Measurements from ENCODE around the gene DIP2A.

DIP2A gene

GRCh38 chr21:46421191-46421750 is 37.4 kb upstream of the DIP2A start:
- H2BK5ac ChIP-seq (ENCODE audit: low read depth, low read length, poor library complexity), result no peak overlapping the region
- H2AK5ac ChIP-seq (ENCODE audit: low read length), result no peak overlapping the region
- WGBS (ENCODE audit: extremely low coverage, insufficient coverage, insufficient read length), result no CpG with 5 or more reads among the region's 23 CpGs
- H4K12ac ChIP-seq (ENCODE audit: low read depth, low read length), result no peak overlapping the region
- no peak for DNase-seq
- H3K9me3 ChIP-seq (ENCODE audit: insufficient read depth, low read depth, low read length), result peaks cover 5% of the 10 kb centered on the region
- H3K14ac ChIP-seq (ENCODE audit: low read length), result no peak overlapping the region
- H4K91ac ChIP-seq (ENCODE audit: low read depth, low read length), result no peak overlapping the region
- H2BK120ac ChIP-seq (ENCODE audit: insufficient read depth, low read length, poor library complexity), result no peak overlapping the region
- no peak overlapping the region for H3K4me2 ChIP-seq (ENCODE audit: low read length)
- no peak overlapping the region for H3K4me3 ChIP-seq (ENCODE audit: low read depth, low read length)
- no peaks in the 10 kb centered on the region for H3K79me2 ChIP-seq (ENCODE audit: control insufficient read depth, insufficient read depth, low read length, poor library complexity)
- no peak overlapping the region for H2AFZ ChIP-seq (ENCODE audit: insufficient read depth, low read length, poor library complexity)
- H3K4ac ChIP-seq (ENCODE audit: low read depth, low read length), result no peak overlapping the region
- no peak overlapping the region for H4K8ac ChIP-seq (ENCODE audit: low read depth, low read length)
- peaks cover 57 to 62% of the 10 kb centered on the region in 2 experiments for H3K36me3 ChIP-seq (ENCODE audit: control insufficient read depth in 1 of 2, insufficient read depth in 2 of 2, low read length in 2 of 2)
- no peaks in the 10 kb centered on the region for H3K79me1 ChIP-seq (ENCODE audit: low read length)
- no peak overlapping the region for H3K27ac ChIP-seq (ENCODE audit: low read depth, low read length)
- H3K4me1 ChIP-seq (ENCODE audit: control insufficient read depth in 1 of 2, insufficient read depth in 2 of 2, low read length in 2 of 2), result no peaks in the 10 kb centered on the region
- H3K18ac ChIP-seq (ENCODE audit: low read length), result no peak overlapping the region
- no peak overlapping the region for H3K9ac ChIP-seq (ENCODE audit: low read length)
- H3K23ac ChIP-seq (ENCODE audit: low read length), result no peak overlapping the region
- H3K27me3 ChIP-seq (ENCODE audit: insufficient read depth, low read length), result no peaks in the 10 kb centered on the region
- no peak overlapping the region for H2BK12ac ChIP-seq (ENCODE audit: low read length)

- no peak overlapping the region for H3K9ac ChIP-seq (ENCODE audit: low read length)
Measured at GRCh38 chr21:46421756-46422555, 36.7 kb upstream of the DIP2A start.

GRCh38 chr21:46422636-46423241 is 36.0 kb upstream of the DIP2A start:
- Histone ChIP-seq H3K79me1 (ENCODE audit: low read length) (no peaks in the 10 kb centered on the region), H2AK5ac (ENCODE audit: low read length) (no peak overlapping the region), H4K8ac (ENCODE audit: low read depth, low read length) (no peak overlapping the region), H3K4ac (ENCODE audit: low read depth, low read length) (no peak overlapping the region), H2BK120ac (ENCODE audit: insufficient read depth, low read length, poor library complexity) (no peak overlapping the region), H4K12ac (ENCODE audit: low read depth, low read length) (no peak overlapping the region), H3K4me1 (ENCODE audit: control insufficient read depth in 1 of 2, insufficient read depth in 2 of 2, low read length in 2 of 2) (no peaks in the 10 kb centered on the region), H3K36me3 (ENCODE audit: control insufficient read depth in 1 of 2, insufficient read depth in 2 of 2, low read length in 2 of 2) (peaks cover 63 to 69% of the 10 kb centered on the region in 2 experiments), H3K14ac (ENCODE audit: low read length) (no peak overlapping the region), H2BK12ac (ENCODE audit: low read length) (no peak overlapping the region), H4K91ac (ENCODE audit: low read depth, low read length) (no peak overlapping the region), H3K27ac (ENCODE audit: low read depth, low read length) (no peak overlapping the region), H3K4me2 (ENCODE audit: low read length) (no peak overlapping the region), H3K23ac (ENCODE audit: low read length) (no peak overlapping the region), H2AFZ (ENCODE audit: insufficient read depth, low read length, poor library complexity) (no peak overlapping the region), H3K9ac (ENCODE audit: low read length) (no peak overlapping the region), H3K27me3 (ENCODE audit: insufficient read depth, low read length) (no peaks in the 10 kb centered on the region), H3K9me3 (ENCODE audit: insufficient read depth, low read depth, low read length) (peaks cover 5% of the 10 kb centered on the region), H3K18ac (ENCODE audit: low read length) (no peak overlapping the region), H3K4me3 (ENCODE audit: low read depth, low read length) (no peak overlapping the region), H3K79me2 (ENCODE audit: control insufficient read depth, insufficient read depth, low read length, poor library complexity) (no peaks in the 10 kb centered on the region), H2BK5ac (ENCODE audit: low read depth, low read length, poor library complexity) (no peak overlapping the region)
- DNase-seq, result no peak
- no CpG with 5 or more reads among the region's 12 CpGs for WGBS (ENCODE audit: extremely low coverage, insufficient coverage, insufficient read length)

More at GRCh38 chr21:46421756-46422555, 36.7 kb upstream of the DIP2A start:
- no peak overlapping the region for H3K4ac ChIP-seq (ENCODE audit: low read depth, low read length)
- H3K4me2 ChIP-seq (ENCODE audit: low read length), result no peak overlapping the region
- H3K23ac ChIP-seq (ENCODE audit: low read length), result no peak overlapping the region
- H2AK5ac ChIP-seq (ENCODE audit: low read length), result no peak overlapping the region
- H3K79me2 ChIP-seq (ENCODE audit: control insufficient read depth, insufficient read depth, low read length, poor library complexity), result no peaks in the 10 kb centered on the region
- no CpG with 5 or more reads among the region's 35 CpGs for WGBS (ENCODE audit: extremely low coverage, insufficient coverage, insufficient read length)
- no peak overlapping the region for H4K8ac ChIP-seq (ENCODE audit: low read depth, low read length)
- no peak overlapping the region for H4K91ac ChIP-seq (ENCODE audit: low read depth, low read length)
- no peaks in the 10 kb centered on the region for H3K27me3 ChIP-seq (ENCODE audit: insufficient read depth, low read length)
- no peaks in the 10 kb centered on the region for H3K4me1 ChIP-seq (ENCODE audit: control insufficient read depth in 1 of 2, insufficient read depth in 2 of 2, low read length in 2 of 2)
- H3K27ac ChIP-seq (ENCODE audit: low read depth, low read length), result no peak overlapping the region
- no peaks in the 10 kb centered on the region for H3K79me1 ChIP-seq (ENCODE audit: low read length)
- H3K36me3 ChIP-seq (ENCODE audit: control insufficient read depth in 1 of 2, insufficient read depth in 2 of 2, low read length in 2 of 2), result peaks cover 56 to 62% of the 10 kb centered on the region in 2 experiments
- DNase-seq, result no peak
- peaks cover 5% of the 10 kb centered on the region for H3K9me3 ChIP-seq (ENCODE audit: insufficient read depth, low read depth, low read length)
- no peak overlapping the region for H3K18ac ChIP-seq (ENCODE audit: low read length)
- H2BK12ac ChIP-seq (ENCODE audit: low read length), result no peak overlapping the region
- H3K14ac ChIP-seq (ENCODE audit: low read length), result no peak overlapping the region
- H3K4me3 ChIP-seq (ENCODE audit: low read depth, low read length), result no peak overlapping the region
- H2AFZ ChIP-seq (ENCODE audit: insufficient read depth, low read length, poor library complexity), result no peak overlapping the region
- H4K12ac ChIP-seq (ENCODE audit: low read depth, low read length), result no peak overlapping the region
- no peak overlapping the region for H2BK5ac ChIP-seq (ENCODE audit: low read depth, low read length, poor library complexity)
- no peak overlapping the region for H2BK120ac ChIP-seq (ENCODE audit: insufficient read depth, low read length, poor library complexity)

GRCh38 chr21:46423546-46424038 is 35.1 kb upstream of the DIP2A start:
- no peak overlapping the region for H2AFZ ChIP-seq (ENCODE audit: insufficient read depth, low read length, poor library complexity)
- H3K18ac ChIP-seq (ENCODE audit: low read length), result no peak overlapping the region
- H3K4me1 ChIP-seq (ENCODE audit: control insufficient read depth in 1 of 2, insufficient read depth in 2 of 2, low read length in 2 of 2), result no peaks in the 10 kb centered on the region
- no peak overlapping the region for H2BK12ac ChIP-seq (ENCODE audit: low read length)
- H3K9ac ChIP-seq (ENCODE audit: low read length), result no peak overlapping the region
- no CpG with 5 or more reads among the region's 1 CpG for WGBS (ENCODE audit: extremely low coverage, insufficient coverage, insufficient read length)
- no peaks in the 10 kb centered on the region for H3K79me2 ChIP-seq (ENCODE audit: control insufficient read depth, insufficient read depth, low read length, poor library complexity)
- no peak overlapping the region for H3K23ac ChIP-seq (ENCODE audit: low read length)
- H2BK120ac ChIP-seq (ENCODE audit: insufficient read depth, low read length, poor library complexity), result no peak overlapping the region
- no peak overlapping the region for H3K27ac ChIP-seq (ENCODE audit: low read depth, low read length)
- no peaks in the 10 kb centered on the region for H3K27me3 ChIP-seq (ENCODE audit: insufficient read depth, low read length)
- H3K9me3 ChIP-seq (ENCODE audit: insufficient read depth, low read depth, low read length), result peaks cover 3% of the 10 kb centered on the region
- H3K14ac ChIP-seq (ENCODE audit: low read length), result no peak overlapping the region
- H4K8ac ChIP-seq (ENCODE audit: low read depth, low read length), result no peak overlapping the region
- H3K36me3 ChIP-seq (ENCODE audit: control insufficient read depth in 1 of 2, insufficient read depth in 2 of 2, low read length in 2 of 2), result peaks cover 68 to 73% of the 10 kb centered on the region in 2 experiments
- H2AK5ac ChIP-seq (ENCODE audit: low read length), result no peak overlapping the region
- no peak overlapping the region for H3K4me3 ChIP-seq (ENCODE audit: low read depth, low read length)
- H4K91ac ChIP-seq (ENCODE audit: low read depth, low read length), result no peak overlapping the region
- no peak for DNase-seq
- H3K4me2 ChIP-seq (ENCODE audit: low read length), result no peak overlapping the region
- H3K79me1 ChIP-seq (ENCODE audit: low read length), result no peaks in the 10 kb centered on the region
- H2BK5ac ChIP-seq (ENCODE audit: low read depth, low read length, poor library complexity), result no peak overlapping the region
- no peak overlapping the region for H4K12ac ChIP-seq (ENCODE audit: low read depth, low read length)
- no peak overlapping the region for H3K4ac ChIP-seq (ENCODE audit: low read depth, low read length)

Measured in trophoblast cell (in vitro differentiated cells and primary cell).